Activated CD4-positive, CD25-positive, alpha-beta regulatory T cell treated with anti-CD3 and anti-CD28 coated beads, Interleukin-2, amount 50 U/mL, for 16 hours (primary cell): ENCODE measurements around the gene MSI2.

Experiments
- DNase-seq: peaks from one replicate; pipeline ENCODE4 v3.0.0-alpha.2; 2020; ENCODE audit warnings: low read depth, low spot score

The MSI2 gene

GRCh38 chr17:57518587-57519581, 262.6 kb downstream of the MSI2 start:
- DNase-seq: no peak

GRCh38 chr17:57519800-57520199, 263.5 kb downstream of the MSI2 start:
- no peak for DNase-seq

- DNase-seq: no peak
Measured at GRCh38 chr17:57521606-57522005, 265.3 kb downstream of the MSI2 start.

- no peak for DNase-seq
Measured at GRCh38 chr17:57522042-57523005, 266.0 kb downstream of the MSI2 start.

- DNase-seq: no peak
Measured at GRCh38 chr17:57523926-57524632, 267.8 kb downstream of the MSI2 start.

GRCh38 chr17:57524839-57525568, 268.7 kb downstream of the MSI2 start:
- DNase-seq: no peak

- DNase-seq: no peak
Measured at GRCh38 chr17:57527221-57528057, 271.1 kb downstream of the MSI2 start.

- DNase-seq: no peak
Measured at GRCh38 chr17:57528058-57528451, 271.7 kb downstream of the MSI2 start.

- no peak for DNase-seq
Measured at GRCh38 chr17:57530026-57530425, 273.7 kb downstream of the MSI2 start.

GRCh38 chr17:57530508-57530907, 274.2 kb downstream of the MSI2 start:
- DNase-seq: no peak

GRCh38 chr17:57531078-57531477, 274.8 kb downstream of the MSI2 start:
- DNase-seq: no peak

- no peak for DNase-seq
Measured at GRCh38 chr17:57531648-57532504, 275.6 kb downstream of the MSI2 start.

- DNase-seq: no peak
Measured at GRCh38 chr17:57532556-57532955, 276.2 kb downstream of the MSI2 start.

GRCh38 chr17:57532966-57533365, 276.6 kb downstream of the MSI2 start:
- DNase-seq: no peak

GRCh38 chr17:57533684-57534305, 277.5 kb downstream of the MSI2 start:
- DNase-seq: no peak

- no peak for DNase-seq
Measured at GRCh38 chr17:57534863-57535248, 278.5 kb downstream of the MSI2 start.

GRCh38 chr17:57535249-57535966, 279.1 kb downstream of the MSI2 start:
- DNase-seq: no peak

- DNase-seq: no peak
Measured at GRCh38 chr17:57536289-57536688, 280.0 kb downstream of the MSI2 start.
